ENCODE measurements around the gene CTDNEP1.
A peak's percentile ranks its signal among the peaks of the same experiment; 100 is the strongest.

Gene CTDNEP1

GRCh38 chr17:7251661-7252175 lies at the start of gene CTDNEP1:
TSS of gene CTDNEP1 (minus strand) at chr17:7251734. CDS start at chr17:7251296, 438 bp downstream.
- TF ChIP-seq EP300 (IDR thresholded peaks at IDR 0.05; ENCODE audit: borderline replicate concordance) (no peak), YY1 (IDR thresholded peaks at IDR 0.05; ENCODE audit: low read depth) (peak; percentile 94), CREB1 (IDR thresholded peaks at IDR 0.05; ENCODE audit: low read depth) (peak; percentile 50; the same call in 1 of the 2 replicates), TAF1 (IDR thresholded peaks at IDR 0.05; ENCODE audit: low read depth) (peak; percentile 80), REST (IDR thresholded peaks at IDR 0.05; ENCODE audit: low read depth) (no peak), CEBPB (IDR thresholded peaks at IDR 0.05) (no peak), RAD21 (IDR thresholded peaks at IDR 0.05; ENCODE audit: low read depth) (no peak), MAX (IDR thresholded peaks at IDR 0.05) (no peak)

GRCh38 chr17:7296189-7296861 lies 44.8 kb upstream of the CTDNEP1 start:
- TF ChIP-seq RAD21 (IDR thresholded peaks at IDR 0.05; ENCODE audit: low read depth) = peak; percentile 92
- TF ChIP-seq CREB1 (IDR thresholded peaks at IDR 0.05; ENCODE audit: low read depth) = no peak
- peak; percentile 78 for TF ChIP-seq USF1 (IDR thresholded peaks at IDR 0.05)
- TF ChIP-seq TEAD4 (IDR thresholded peaks at IDR 0.05) = no peak; the same call in 1 of the 2 replicates
- TF ChIP-seq MAX (IDR thresholded peaks at IDR 0.05) = peak; percentile 96
- TF ChIP-seq ZBTB7A (IDR thresholded peaks at IDR 0.05; ENCODE audit: low read depth) = peak; percentile 39; the same call in 1 of the 2 replicates
- no peak for TF ChIP-seq EGR1 (IDR thresholded peaks at IDR 0.05)
- TF ChIP-seq REST (IDR thresholded peaks at IDR 0.05; ENCODE audit: low read depth) = no peak
- TF ChIP-seq NFIC (IDR thresholded peaks at IDR 0.05) = no peak
- TF ChIP-seq TCF12 (IDR thresholded peaks at IDR 0.05; ENCODE audit: low read depth) = peak; percentile 38; the same call in 1 of the 2 replicates
- TF ChIP-seq FOXM1 (IDR thresholded peaks at IDR 0.05; ENCODE audit: borderline replicate concordance, low read depth) = no peak

- TF ChIP-seq FOXM1 (IDR thresholded peaks at IDR 0.05; ENCODE audit: borderline replicate concordance, low read depth) (no peak), USF1 (IDR thresholded peaks at IDR 0.05) (no peak), ZBTB7A (IDR thresholded peaks at IDR 0.05; ENCODE audit: low read depth) (no peak), RAD21 (IDR thresholded peaks at IDR 0.05; ENCODE audit: low read depth) (no peak), CEBPB (IDR thresholded peaks at IDR 0.05) (no peak), REST (IDR thresholded peaks at IDR 0.05; ENCODE audit: low read depth) (no peak), YY1 (IDR thresholded peaks at IDR 0.05; ENCODE audit: low read depth) (no peak), TEAD4 (IDR thresholded peaks at IDR 0.05) (no peak), EP300 (IDR thresholded peaks at IDR 0.05; ENCODE audit: borderline replicate concordance) (no peak), EGR1 (IDR thresholded peaks at IDR 0.05) (no peak), MAX (IDR thresholded peaks at IDR 0.05) (no peak), TCF12 (IDR thresholded peaks at IDR 0.05; ENCODE audit: low read depth) (no peak), TAF1 (IDR thresholded peaks at IDR 0.05; ENCODE audit: low read depth) (no peak), CREB1 (IDR thresholded peaks at IDR 0.05; ENCODE audit: low read depth) (no peak), NFIC (IDR thresholded peaks at IDR 0.05) (no peak)
Measured at GRCh38 chr17:7295230-7296180, 44.0 kb upstream of the CTDNEP1 start.

Data from Ishikawa (cell line).